Erythroblast (primary cell): ENCODE results near the gene TMEM119.

ENCODE experiments used
- GATA1 ChIP-seq: IDR thresholded peaks from 2 replicates; pipeline ENCODE4 v1.6.1; 2011; ENCODE audit warnings: low read depth, mild to moderate bottlenecking, control low read depth, low read length, moderate library complexity
- POLR2A ChIP-seq: IDR thresholded peaks from 2 replicates; pipeline ENCODE4 v1.6.1; 2011; ENCODE audit warnings: mild to moderate bottlenecking, low read length

DNA sequence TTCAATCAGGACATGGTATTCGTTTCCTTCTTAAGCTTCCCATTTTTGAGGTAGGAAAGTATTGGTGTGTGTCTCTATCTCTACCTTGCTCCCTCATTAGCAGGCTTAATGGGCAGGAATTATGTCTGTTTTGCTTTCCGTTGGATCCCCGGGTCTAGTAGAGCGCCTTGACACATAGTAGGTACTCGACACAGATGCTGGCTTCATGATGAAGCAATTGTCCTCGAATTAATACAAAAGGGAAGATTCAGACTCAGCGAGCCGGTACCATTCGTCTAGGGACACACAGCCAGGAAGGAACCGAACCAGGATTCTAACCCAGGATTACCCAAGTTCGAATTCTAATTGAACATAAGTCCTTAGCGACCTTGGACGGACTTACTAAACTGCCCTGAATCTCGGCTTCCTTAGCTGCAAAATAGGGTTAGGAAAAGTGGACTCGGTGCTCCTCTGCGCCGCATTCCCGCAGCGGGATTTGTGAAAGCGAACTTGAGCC is 36.0 kb downstream of the TMEM119 start:
- TF ChIP-seq POLR2A (no peak), GATA1 (no peak)
